HepG2 (cell line): ENCODE results near the gene EXOC7. TPM values are rescaled to one million over a fixed set of nuclear protein-coding genes. Genes with fewer than 3 reads are reported as not detected.

Experiments used
- BHLHE40 ChIP-seq: IDR thresholded peaks from 2 replicates; pipeline ENCODE4 v1.6.1; 2011; ENCODE audit warnings: low read length, improper control_type of control experiment
- CBX2 ChIP-seq, 2 experiments: fragments of 200-600 bp in 1 of 2; sonication (generic); formaldehyde crosslinking in 1 of 2; IDR thresholded peaks; 2 replicates each; pipeline versions ENCODE4 v1.7.0 to v1.8.1; 2018 to 2022; ENCODE audit warnings: low read depth in 2 of 2, low read length in 1 of 2, mild to moderate bottlenecking in 1 of 2, missing genetic modification reagents in 1 of 2
- DNMT3B ChIP-seq: conservative IDR thresholded peaks from 2 replicates; pipeline ENCODE4 v1.6.1; 2016; ENCODE audit warnings: missing biosample characterization, control low read depth
- HBP1 ChIP-seq: IDR thresholded peaks from 2 replicates; pipeline ENCODE4 v1.6.1; 2016; ENCODE audit warnings: low read depth, control low read depth
- IRF1 ChIP-seq: sonication (generic); formaldehyde crosslinking; IDR thresholded peaks from 2 replicates; pipeline ENCODE4 v1.4.0; 2020; ENCODE audit warnings: low read depth, mild to moderate bottlenecking, missing genetic modification reagents
- MEIS2 ChIP-seq: sonication (generic); formaldehyde crosslinking; IDR thresholded peaks from 2 replicates; pipeline ENCODE4 v1.9.0; 2021; ENCODE audit warnings: mild to moderate bottlenecking, missing genetic modification reagents
- MTA1 ChIP-seq: sonication (generic); formaldehyde crosslinking; IDR thresholded peaks from 2 replicates; pipeline ENCODE4 v1.4.0; 2020; ENCODE audit warnings: missing genetic modification reagents, mild to moderate bottlenecking, borderline replicate concordance
- MXI1 ChIP-seq: IDR thresholded peaks from 3 replicates; pipeline ENCODE4 v1.6.1; 2012; ENCODE audit warnings: low read depth, low read length, inconsistent platforms, borderline replicate concordance
- PTBP1 ChIP-seq: fragments of 200-400 bp; formaldehyde crosslinking; IDR thresholded peaks from 2 replicates; pipeline ENCODE4 v1.6.1; 2018; ENCODE audit warnings: low read length, low read depth; ENCODE audit not compliant: poor library complexity, severe bottlenecking
- SPEN ChIP-seq: sonication (generic); formaldehyde crosslinking; IDR thresholded peaks from 2 replicates; pipeline ENCODE4 v1.5.1; 2020; ENCODE audit warnings: low read depth, mild to moderate bottlenecking, missing genetic modification reagents
- TRIM24 ChIP-seq: sonication (generic); formaldehyde crosslinking; IDR thresholded peaks from 2 replicates; pipeline ENCODE4 v1.8.0; 2022; ENCODE audit warnings: mild to moderate bottlenecking, missing genetic modification reagents
- U2AF2 ChIP-seq: fragments of 200-400 bp; formaldehyde crosslinking; IDR thresholded peaks from 2 replicates; pipeline ENCODE4 v1.6.1; 2017; ENCODE audit warnings: low read depth, mild to moderate bottlenecking, low read length
- ZBTB7B ChIP-seq: sonication (generic); formaldehyde crosslinking; IDR thresholded peaks from 2 replicates; pipeline ENCODE4 v1.4.0; 2020; ENCODE audit warnings: missing genetic modification reagents
- ZEB1 ChIP-seq: IDR thresholded peaks from 2 replicates; pipeline ENCODE4 v1.6.1; 2012; ENCODE audit warnings: mild to moderate bottlenecking, low read depth, inconsistent platforms; ENCODE audit not compliant: insufficient replicate concordance
- ZNF3 ChIP-seq: IDR thresholded peaks from 2 replicates; pipeline ENCODE4 v1.7.0; 2017; ENCODE audit warnings: inconsistent platforms
- ZNF615 ChIP-seq: sonication (generic); formaldehyde crosslinking; IDR thresholded peaks from 2 replicates; pipeline ENCODE4 v1.5.0; 2020; ENCODE audit warnings: mild to moderate bottlenecking, missing genetic modification reagents, borderline replicate concordance
- ZNF703 ChIP-seq: sonication (generic); formaldehyde crosslinking; IDR thresholded peaks from 2 replicates; pipeline ENCODE4 v1.5.1; 2020; ENCODE audit warnings: missing genetic modification reagents, mild to moderate bottlenecking, moderate library complexity, borderline replicate concordance
- ZNF773 ChIP-seq: sonication (generic); formaldehyde crosslinking; IDR thresholded peaks from 2 replicates; pipeline ENCODE4 v1.4.0; 2020; ENCODE audit warnings: missing genetic modification reagents, borderline replicate concordance
- ZNF775 ChIP-seq: sonication (generic); formaldehyde crosslinking; IDR thresholded peaks from 2 replicates; pipeline ENCODE4 v1.4.0; 2020; ENCODE audit warnings: missing genetic modification reagents, mild to moderate bottlenecking, moderate library complexity, borderline replicate concordance
- polyA plus RNA-seq, 8 experiments: library from polyadenylated mRNA; depleted of rRNA in 3 of 8; stranded (reverse) in 7 of 8; unstranded in 1 of 8; fragments of >200 nt; fragmentation: Illumina TruSeq in 4 of 8; extraction: Trizol in 4 of 8; gene quantifications; 2 replicates each; pipeline versions ENCODE4 v1.2.1 to v1.2.3, GENCODE V29; 2011 to 2016; ENCODE audit warnings: low read depth in 4 of 8, missing spikeins in 1 of 8, mixed read lengths in 1 of 8; ENCODE audit not compliant: insufficient read depth in 1 of 8
- total RNA-seq, 5 experiments: library from RNA; depleted of rRNA; stranded (reverse); fragments of >200 nt; fragmentation: Illumina TruSeq; extraction: Trizol; gene quantifications; 2 replicates each; pipeline ENCODE4 v1.2.3, GENCODE V29; 2016; ENCODE audit warnings: low read depth in 1 of 5
- TF ChIP-seq, protein P1 (sequence below): sonication (generic); formaldehyde crosslinking; IDR thresholded peaks from 2 replicates; pipeline ENCODE4 v1.5.0; 2020; ENCODE audit warnings: mild to moderate bottlenecking, missing genetic modification reagents, moderate library complexity
- TF ChIP-seq, protein P2 (sequence below): IDR thresholded peaks from 2 replicates; pipeline ENCODE4 v1.6.1; 2016; ENCODE audit warnings: missing compliant biosample characterization, missing genetic modification reagents, borderline replicate concordance
- TF ChIP-seq, protein P3 (sequence below): IDR thresholded peaks from 2 replicates; pipeline ENCODE4 v1.6.1; 2016

Gene EXOC7
- total and polyA plus RNA-seq, 2 of the 13 experiments (the other 11 are each of a cell fraction or from before 2014, with no cell fraction given): 86.9 to 116 TPM

GRCh38 chr17:76141212-76142038 lies 37.8 kb upstream of the EXOC7 start, which contains the start of gene FOXJ1 (continued):
- TF ChIP-seq, protein P1, sequence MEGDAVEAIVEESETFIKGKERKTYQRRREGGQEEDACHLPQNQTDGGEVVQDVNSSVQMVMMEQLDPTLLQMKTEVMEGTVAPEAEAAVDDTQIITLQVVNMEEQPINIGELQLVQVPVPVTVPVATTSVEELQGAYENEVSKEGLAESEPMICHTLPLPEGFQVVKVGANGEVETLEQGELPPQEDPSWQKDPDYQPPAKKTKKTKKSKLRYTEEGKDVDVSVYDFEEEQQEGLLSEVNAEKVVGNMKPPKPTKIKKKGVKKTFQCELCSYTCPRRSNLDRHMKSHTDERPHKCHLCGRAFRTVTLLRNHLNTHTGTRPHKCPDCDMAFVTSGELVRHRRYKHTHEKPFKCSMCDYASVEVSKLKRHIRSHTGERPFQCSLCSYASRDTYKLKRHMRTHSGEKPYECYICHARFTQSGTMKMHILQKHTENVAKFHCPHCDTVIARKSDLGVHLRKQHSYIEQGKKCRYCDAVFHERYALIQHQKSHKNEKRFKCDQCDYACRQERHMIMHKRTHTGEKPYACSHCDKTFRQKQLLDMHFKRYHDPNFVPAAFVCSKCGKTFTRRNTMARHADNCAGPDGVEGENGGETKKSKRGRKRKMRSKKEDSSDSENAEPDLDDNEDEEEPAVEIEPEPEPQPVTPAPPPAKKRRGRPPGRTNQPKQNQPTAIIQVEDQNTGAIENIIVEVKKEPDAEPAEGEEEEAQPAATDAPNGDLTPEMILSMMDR (CRISPR knock-in tag): 0 out of 2 replicates have a peak, but pooled peaks have one; percentile 28
- no peak for TF ChIP-seq MEIS2 (CRISPR knock-in tag)
- TF ChIP-seq MXI1: peak; percentile 100
- 0 out of 2 replicates have a peak, but pooled peaks have one; percentile 30 for TF ChIP-seq DNMT3B (CRISPR knock-in tag)
- TF ChIP-seq, protein P2, sequence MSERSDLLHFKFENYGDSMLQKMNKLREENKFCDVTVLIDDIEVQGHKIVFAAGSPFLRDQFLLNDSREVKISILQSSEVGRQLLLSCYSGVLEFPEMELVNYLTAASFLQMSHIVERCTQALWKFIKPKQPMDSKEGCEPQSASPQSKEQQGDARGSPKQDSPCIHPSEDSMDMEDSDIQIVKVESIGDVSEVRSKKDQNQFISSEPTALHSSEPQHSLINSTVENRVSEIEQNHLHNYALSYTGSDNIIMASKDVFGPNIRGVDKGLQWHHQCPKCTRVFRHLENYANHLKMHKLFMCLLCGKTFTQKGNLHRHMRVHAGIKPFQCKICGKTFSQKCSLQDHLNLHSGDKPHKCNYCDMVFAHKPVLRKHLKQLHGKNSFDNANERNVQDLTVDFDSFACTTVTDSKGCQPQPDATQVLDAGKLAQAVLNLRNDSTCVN: peak; percentile 55; the same call in 1 of the 2 replicates
- TF ChIP-seq ZBTB7B (CRISPR knock-in tag): no peak
- TF ChIP-seq ZNF703 (CRISPR knock-in tag): no peak
- TF ChIP-seq ZEB1: no peak
- no peak for TF ChIP-seq ZNF775 (CRISPR knock-in tag)
- TF ChIP-seq ZNF615 (CRISPR knock-in tag): peak; percentile 80; the same call in 1 of the 2 replicates
- no peak for TF ChIP-seq ZNF3 (CRISPR knock-in tag)
- TF ChIP-seq, protein P3, sequence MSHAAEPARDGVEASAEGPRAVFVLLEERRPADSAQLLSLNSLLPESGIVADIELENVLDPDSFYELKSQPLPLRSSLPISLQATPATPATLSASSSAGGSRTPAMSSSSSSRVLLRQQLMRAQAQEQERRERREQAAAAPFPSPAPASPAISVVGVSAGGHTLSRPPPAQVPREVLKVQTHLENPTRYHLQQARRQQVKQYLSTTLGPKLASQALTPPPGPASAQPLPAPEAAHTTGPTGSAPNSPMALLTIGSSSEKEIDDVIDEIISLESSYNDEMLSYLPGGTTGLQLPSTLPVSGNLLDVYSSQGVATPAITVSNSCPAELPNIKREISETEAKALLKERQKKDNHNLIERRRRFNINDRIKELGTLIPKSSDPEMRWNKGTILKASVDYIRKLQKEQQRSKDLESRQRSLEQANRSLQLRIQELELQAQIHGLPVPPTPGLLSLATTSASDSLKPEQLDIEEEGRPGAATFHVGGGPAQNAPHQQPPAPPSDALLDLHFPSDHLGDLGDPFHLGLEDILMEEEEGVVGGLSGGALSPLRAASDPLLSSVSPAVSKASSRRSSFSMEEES (CRISPR knock-in tag): no peak
- TF ChIP-seq PTBP1: peak; percentile 51
- TF ChIP-seq BHLHE40: no peak
- TF ChIP-seq MTA1: peak; percentile 66; the same call in 1 of the 2 replicates
- TF ChIP-seq IRF1 (CRISPR knock-in tag): no peak
- no peak for TF ChIP-seq TRIM24
- no peak for TF ChIP-seq HBP1 (CRISPR knock-in tag)
- peak; percentile 100 for TF ChIP-seq U2AF2
- no peak for TF ChIP-seq CBX2 (IDR thresholded peaks at IDR 0.05; ENCODE audit: low read depth, low read length)
- 0 out of 2 replicates have a peak, but pooled peaks have one; percentile 37 for TF ChIP-seq CBX2 (CRISPR knock-in tag; IDR thresholded peaks at IDR 0.05; ENCODE audit: low read depth)
- no peak for TF ChIP-seq SPEN
- TF ChIP-seq ZNF773: no peak
